A673 (cell line): ENCODE data around the gene ACE.

Experiments used
- EZH2 ChIP-seq: fragments of 200-600 bp; sonication (generic); IDR thresholded peaks from 2 replicates; pipeline ENCODE4 v1.6.1; 2017; ENCODE audit warnings: borderline replicate concordance, low read depth, mild to moderate bottlenecking, mixed read lengths, antibody characterized with exemption, low read length; ENCODE audit not compliant: poor library complexity, severe bottlenecking
- TF ChIP-seq, protein P1 (sequence below): fragments of 300-800, 200-600 bp; sonication (generic); conservative IDR thresholded peaks from 2 replicates; pipeline ENCODE4 v1.5.1; 2017; ENCODE audit warnings: low read depth, mild to moderate bottlenecking, antibody characterized with exemption, low read length, moderate library complexity, mixed read lengths

DNA sequence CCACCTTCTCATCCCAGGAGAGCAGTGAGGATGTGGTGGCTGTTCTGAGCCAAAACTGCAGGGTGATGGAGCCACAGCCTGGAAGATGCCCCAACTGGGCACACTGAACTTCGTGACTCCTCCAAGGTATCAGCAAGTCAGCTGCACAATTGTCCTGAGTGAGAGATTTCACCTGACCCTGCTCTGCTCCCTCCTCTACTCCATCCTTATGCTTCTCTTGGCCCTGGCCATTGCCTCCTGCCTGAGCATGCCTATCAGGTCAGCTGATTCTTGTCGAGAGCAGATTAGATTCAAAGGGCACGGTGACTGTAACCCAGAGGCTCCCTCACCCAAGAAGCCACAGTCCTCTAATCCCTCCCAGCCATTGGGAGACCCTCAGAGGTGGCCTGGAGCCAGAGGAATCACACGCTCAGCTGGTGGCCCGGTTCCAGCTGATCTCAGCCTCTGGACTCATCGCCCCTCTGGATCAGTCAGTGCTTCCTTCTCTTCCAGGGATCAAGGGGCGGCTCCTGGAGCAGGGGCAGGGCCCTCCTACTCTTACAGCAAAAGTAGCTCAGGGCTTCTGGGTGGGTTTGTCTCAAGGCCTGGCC lies 23.8 kb upstream of the ACE start:
- TF ChIP-seq, protein P1, sequence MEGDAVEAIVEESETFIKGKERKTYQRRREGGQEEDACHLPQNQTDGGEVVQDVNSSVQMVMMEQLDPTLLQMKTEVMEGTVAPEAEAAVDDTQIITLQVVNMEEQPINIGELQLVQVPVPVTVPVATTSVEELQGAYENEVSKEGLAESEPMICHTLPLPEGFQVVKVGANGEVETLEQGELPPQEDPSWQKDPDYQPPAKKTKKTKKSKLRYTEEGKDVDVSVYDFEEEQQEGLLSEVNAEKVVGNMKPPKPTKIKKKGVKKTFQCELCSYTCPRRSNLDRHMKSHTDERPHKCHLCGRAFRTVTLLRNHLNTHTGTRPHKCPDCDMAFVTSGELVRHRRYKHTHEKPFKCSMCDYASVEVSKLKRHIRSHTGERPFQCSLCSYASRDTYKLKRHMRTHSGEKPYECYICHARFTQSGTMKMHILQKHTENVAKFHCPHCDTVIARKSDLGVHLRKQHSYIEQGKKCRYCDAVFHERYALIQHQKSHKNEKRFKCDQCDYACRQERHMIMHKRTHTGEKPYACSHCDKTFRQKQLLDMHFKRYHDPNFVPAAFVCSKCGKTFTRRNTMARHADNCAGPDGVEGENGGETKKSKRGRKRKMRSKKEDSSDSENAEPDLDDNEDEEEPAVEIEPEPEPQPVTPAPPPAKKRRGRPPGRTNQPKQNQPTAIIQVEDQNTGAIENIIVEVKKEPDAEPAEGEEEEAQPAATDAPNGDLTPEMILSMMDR, result no peak
- no peak for TF ChIP-seq EZH2
